HG02852 (cell line): ENCODE data around the gene SALL3.

Experiments
- ATAC-seq: cut with Tn5 transposase; IDR thresholded peaks from one replicate; pipeline ENCODE4 v1.9.1; 2021; ENCODE audit warnings: mild to moderate bottlenecking, moderate library complexity; ENCODE audit not compliant: unreplicated experiment

SALL3 gene

GRCh38 chr18:79000997-79001396, 21.4 kb downstream of the SALL3 start:
- ATAC-seq = no peak

- ATAC-seq = no peak
Observed at GRCh38 chr18:79005653-79006052, 26.0 kb downstream of the SALL3 start.

- ATAC-seq = no peak
Observed at GRCh38 chr18:79006106-79006795, 26.6 kb downstream of the SALL3 start.

GRCh38 chr18:79007440-79007839, 27.8 kb downstream of the SALL3 start:
- no peak for ATAC-seq

- ATAC-seq = no peak
Observed at GRCh38 chr18:79008356-79008940, 28.8 kb downstream of the SALL3 start.

- ATAC-seq = no peak
Observed at GRCh38 chr18:79010802-79011201, 31.2 kb downstream of the SALL3 start.

GRCh38 chr18:79011300-79011870, 31.8 kb downstream of the SALL3 start:
- no peak for ATAC-seq

- ATAC-seq = no peak
Observed at GRCh38 chr18:79013869-79014268, 34.3 kb downstream of the SALL3 start.

GRCh38 chr18:79018911-79019310, 39.3 kb downstream of the SALL3 start:
- no peak for ATAC-seq

GRCh38 chr18:79019881-79020280, 40.3 kb downstream of the SALL3 start:
- no peak for ATAC-seq

GRCh38 chr18:79022603-79023002, 43.0 kb downstream of the SALL3 start:
- ATAC-seq = no peak

GRCh38 chr18:79026491-79026890, 46.9 kb downstream of the SALL3 start:
- no peak for ATAC-seq

GRCh38 chr18:79030680-79031079, 51.1 kb downstream of the SALL3 start:
- ATAC-seq = no peak

- ATAC-seq = no peak
Observed at GRCh38 chr18:79042276-79042675, 62.7 kb downstream of the SALL3 start.

GRCh38 chr18:79043288-79043687, 63.7 kb downstream of the SALL3 start:
- no peak for ATAC-seq

GRCh38 chr18:79046522-79046921, 66.9 kb downstream of the SALL3 start:
- ATAC-seq = no peak

- ATAC-seq = no peak
Observed at GRCh38 chr18:79047556-79048244, 68.1 kb downstream of the SALL3 start.

- no peak for ATAC-seq
Observed at GRCh38 chr18:79048245-79048632, 68.6 kb downstream of the SALL3 start.

GRCh38 chr18:79049506-79049905, 69.9 kb downstream of the SALL3 start:
- no peak for ATAC-seq
